ENCODE measurements around the gene NR3C2. TPM values are rescaled to one million over a fixed set of nuclear protein-coding genes. Genes with fewer than 3 reads are reported as not detected.

Gene NR3C2
- total RNA-seq, 1 experiment from 2014 or later = 0.16 TPM

DNA sequence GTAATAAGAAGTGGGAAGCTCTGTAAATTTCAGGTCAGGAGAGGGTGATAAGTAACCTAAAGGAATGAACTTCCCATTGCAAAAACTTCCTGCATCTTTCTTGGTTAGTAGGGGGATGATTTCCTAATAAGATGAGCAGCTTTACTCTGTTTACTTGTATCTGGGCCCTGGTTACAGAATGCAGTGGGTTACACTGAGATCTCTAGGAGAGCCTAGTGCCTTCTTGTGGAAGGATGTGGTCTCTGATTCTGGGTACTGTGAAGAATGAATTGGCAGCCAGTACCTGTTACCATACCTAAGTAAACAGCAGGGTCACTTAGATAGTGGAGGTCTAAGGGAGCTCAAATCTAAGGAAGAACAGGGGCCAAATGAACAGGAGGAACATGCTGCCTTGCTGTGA is 389.8 kb downstream of the NR3C2 start:
- H3K36me3 Mint-ChIP-seq (ENCODE audit: insufficient read depth, unreplicated experiment) = peaks cover 11% of the 10 kb centered on the region
- CTCF ChIA-PET = no interaction called here
- intact Hi-C loops (cut with micrococcal nuclease; ENCODE audit: unreplicated experiment) = no loop called here

DNA sequence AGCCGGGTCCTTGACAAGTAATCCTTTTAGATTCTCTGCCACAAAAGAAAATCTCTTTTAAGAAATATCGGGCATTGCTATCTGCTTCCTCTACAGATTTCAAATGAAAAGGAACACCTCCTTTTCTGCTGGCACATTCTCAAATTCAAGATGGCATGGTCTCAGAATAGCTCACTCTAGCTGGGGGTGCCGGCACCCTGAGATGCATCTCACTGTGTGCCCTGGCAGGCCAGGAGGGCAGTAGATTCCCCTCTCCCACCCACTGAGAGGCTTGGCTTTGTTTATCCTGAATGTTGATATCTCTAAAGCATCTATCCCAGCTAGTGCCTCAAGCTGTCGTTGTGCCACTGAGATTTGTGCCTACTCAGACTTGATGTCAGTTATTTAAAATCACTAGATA is 390.8 kb downstream of the NR3C2 start:
- no peak for DNase-seq
- no peak overlapping the region for H3K4me3 Mint-ChIP-seq (ENCODE audit: unreplicated experiment)
- peaks cover 11% of the 10 kb centered on the region for H3K36me3 Mint-ChIP-seq (ENCODE audit: insufficient read depth, unreplicated experiment)

More for the DNA sequence above, 389.8 kb downstream of the NR3C2 start:
- BruUV-seq (replicated peaks) = no TSS peak
- TF ChIP-seq, protein P1, sequence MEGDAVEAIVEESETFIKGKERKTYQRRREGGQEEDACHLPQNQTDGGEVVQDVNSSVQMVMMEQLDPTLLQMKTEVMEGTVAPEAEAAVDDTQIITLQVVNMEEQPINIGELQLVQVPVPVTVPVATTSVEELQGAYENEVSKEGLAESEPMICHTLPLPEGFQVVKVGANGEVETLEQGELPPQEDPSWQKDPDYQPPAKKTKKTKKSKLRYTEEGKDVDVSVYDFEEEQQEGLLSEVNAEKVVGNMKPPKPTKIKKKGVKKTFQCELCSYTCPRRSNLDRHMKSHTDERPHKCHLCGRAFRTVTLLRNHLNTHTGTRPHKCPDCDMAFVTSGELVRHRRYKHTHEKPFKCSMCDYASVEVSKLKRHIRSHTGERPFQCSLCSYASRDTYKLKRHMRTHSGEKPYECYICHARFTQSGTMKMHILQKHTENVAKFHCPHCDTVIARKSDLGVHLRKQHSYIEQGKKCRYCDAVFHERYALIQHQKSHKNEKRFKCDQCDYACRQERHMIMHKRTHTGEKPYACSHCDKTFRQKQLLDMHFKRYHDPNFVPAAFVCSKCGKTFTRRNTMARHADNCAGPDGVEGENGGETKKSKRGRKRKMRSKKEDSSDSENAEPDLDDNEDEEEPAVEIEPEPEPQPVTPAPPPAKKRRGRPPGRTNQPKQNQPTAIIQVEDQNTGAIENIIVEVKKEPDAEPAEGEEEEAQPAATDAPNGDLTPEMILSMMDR (IDR thresholded peaks at IDR 0.05; ENCODE audit: insufficient read depth in 1 of 2, low read depth in 1 of 2, low read length in 1 of 2, severe bottlenecking in 1 of 2, unreplicated experiment in 1 of 2) = no peak
- Histone ChIP-seq H3K36me3 (ENCODE audit: control insufficient read depth, insufficient read depth, low read length) (no peaks in the 10 kb centered on the region), H3K9me3 (no peaks in the 10 kb centered on the region), H3K4me3 (ENCODE audit: low read depth, low read length) (no peak overlapping the region), H3K27me3 (replicated peaks; ENCODE audit: control insufficient read depth, insufficient read depth, low read length) (no peaks in the 10 kb centered on the region), H3K4me1 (no peaks in the 10 kb centered on the region)
- Mint-ChIP-seq H3K4me1 (ENCODE audit: low read depth, unreplicated experiment) (no peaks in the 10 kb centered on the region), H3K4me3 (ENCODE audit: unreplicated experiment) (no peak overlapping the region), H3K27ac (ENCODE audit: unreplicated experiment) (no peak overlapping the region), H3K9me3 (ENCODE audit: unreplicated experiment) (no peaks in the 10 kb centered on the region), H3K27me3 (ENCODE audit: insufficient read depth, unreplicated experiment) (no peaks in the 10 kb centered on the region)
- no peak for DNase-seq
- POLR2A ChIA-PET = no interaction called here

DNA sequence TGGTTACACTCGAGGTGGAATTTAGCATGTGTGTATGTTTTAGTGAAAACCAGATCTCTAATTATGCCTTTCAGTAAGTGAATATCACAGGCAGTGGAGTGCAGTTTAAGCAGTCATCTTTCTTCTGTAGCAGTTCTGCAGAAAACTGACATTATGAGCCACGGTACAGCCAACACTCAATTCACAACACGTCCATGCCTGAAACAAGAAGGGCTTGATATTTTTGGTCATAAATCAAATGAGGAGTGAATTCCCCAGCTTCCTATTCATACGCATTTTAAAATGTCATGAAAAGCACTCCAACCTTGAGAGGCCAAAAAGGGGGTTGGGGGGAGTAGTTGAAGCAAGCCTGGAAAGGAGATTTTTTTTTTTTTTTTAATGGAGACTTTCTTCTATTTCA is 393.6 kb downstream of the NR3C2 start:
- no peaks in the 10 kb centered on the region for H3K27me3 Mint-ChIP-seq (ENCODE audit: insufficient read depth, unreplicated experiment)
- Histone ChIP-seq H3K27me3 (replicated peaks; ENCODE audit: control insufficient read depth, insufficient read depth, low read length) (no peaks in the 10 kb centered on the region), H3K4me3 (ENCODE audit: low read depth, low read length) (no peak overlapping the region), H3K4me1 (no peaks in the 10 kb centered on the region), H3K36me3 (ENCODE audit: control insufficient read depth, insufficient read depth, low read length) (no peaks in the 10 kb centered on the region), H3K9me3 (no peaks in the 10 kb centered on the region)
- no peaks in the 10 kb centered on the region for H3K4me1 Mint-ChIP-seq (ENCODE audit: low read depth, unreplicated experiment)
- no TSS peak for BruUV-seq (replicated peaks)
- no peaks in the 10 kb centered on the region for H3K9me3 Mint-ChIP-seq (ENCODE audit: unreplicated experiment)
- intact Hi-C loops (cut with micrococcal nuclease; ENCODE audit: unreplicated experiment) = no loop called here
- TF ChIP-seq, protein P1 (IDR thresholded peaks at IDR 0.05; ENCODE audit: insufficient read depth in 1 of 2, low read depth in 1 of 2, low read length in 1 of 2, severe bottlenecking in 1 of 2, unreplicated experiment in 1 of 2) = no peak
- POLR2A ChIA-PET = no interaction called here
- no peak for DNase-seq
- H3K36me3 Mint-ChIP-seq (ENCODE audit: insufficient read depth, unreplicated experiment) = peaks cover 11% of the 10 kb centered on the region
- CTCF ChIA-PET = no interaction called here
- no peak overlapping the region for H3K4me3 Mint-ChIP-seq (ENCODE audit: unreplicated experiment)
- no peak overlapping the region for H3K27ac Mint-ChIP-seq (ENCODE audit: unreplicated experiment)

More for the DNA sequence above, 390.8 kb downstream of the NR3C2 start:
- Histone ChIP-seq H3K9me3 (no peaks in the 10 kb centered on the region), H3K4me3 (ENCODE audit: low read depth, low read length) (no peak overlapping the region), H3K36me3 (ENCODE audit: control insufficient read depth, insufficient read depth, low read length) (no peaks in the 10 kb centered on the region), H3K4me1 (no peaks in the 10 kb centered on the region), H3K27me3 (replicated peaks; ENCODE audit: control insufficient read depth, insufficient read depth, low read length) (no peaks in the 10 kb centered on the region)
- CTCF ChIA-PET = no interaction called here
- POLR2A ChIA-PET = no interaction called here
- Mint-ChIP-seq H3K4me1 (ENCODE audit: low read depth, unreplicated experiment) (no peaks in the 10 kb centered on the region), H3K27me3 (ENCODE audit: insufficient read depth, unreplicated experiment) (no peaks in the 10 kb centered on the region), H3K27ac (ENCODE audit: unreplicated experiment) (no peak overlapping the region), H3K9me3 (ENCODE audit: unreplicated experiment) (no peaks in the 10 kb centered on the region)
- BruUV-seq (replicated peaks) = no TSS peak
- TF ChIP-seq, protein P1 (IDR thresholded peaks at IDR 0.05; ENCODE audit: insufficient read depth in 1 of 2, low read depth in 1 of 2, low read length in 1 of 2, severe bottlenecking in 1 of 2, unreplicated experiment in 1 of 2) = no peak
- intact Hi-C loops (cut with micrococcal nuclease; ENCODE audit: unreplicated experiment) = no loop called here
